Fibroblast of the conjunctiva (primary cell): Measurements from ENCODE around the gene RDH5.

Experiments used
- DNase-seq: peaks from one replicate; pipeline ENCODE4 v3.0.0-alpha.2; 2010; ENCODE audit warnings: low read depth

RDH5 gene

GRCh38 chr12:55712700-55713415 lies 7.3 kb upstream of the RDH5 start:
- DNase-seq: no peak

GRCh38 chr12:55713721-55714120 lies 6.5 kb upstream of the RDH5 start:
- no peak for DNase-seq

- DNase-seq: no peak
These were observed 4.9 kb upstream of the RDH5 start for GRCh38 chr12:55715169-55715764.

- DNase-seq: peak; percentile 89
These were observed 4.2 kb upstream of the RDH5 start, which contains the start of gene BLOC1S1 for GRCh38 chr12:55715833-55716581. Gene BLOC1S1, plus strand, starts transcription at chr12:55716046. Its CDS starts 6 bp downstream, at chr12:55716052.

- DNase-seq: no peak
These were observed 3.6 kb upstream of the RDH5 start for GRCh38 chr12:55716582-55716957.

GRCh38 chr12:55717011-55718007 lies 2.9 kb upstream of the RDH5 start:
- no peak for DNase-seq

GRCh38 chr12:55718015-55718414 lies 2.2 kb upstream of the RDH5 start:
- DNase-seq: no peak

- no peak for DNase-seq
These were observed 1.4 kb upstream of the RDH5 start for GRCh38 chr12:55718624-55719275.

- no peak for DNase-seq
These were observed 822 bp upstream of the RDH5 start for GRCh38 chr12:55719371-55719770.

- DNase-seq: peak; percentile 95
These were observed 776 bp downstream of the RDH5 start for GRCh38 chr12:55720894-55721444.

GRCh38 chr12:55721601-55722213 lies 1.5 kb downstream of the RDH5 start:
- DNase-seq: no peak

GRCh38 chr12:55722948-55723347 lies 2.8 kb downstream of the RDH5 start:
- DNase-seq: no peak

- no peak for DNase-seq
These were observed 3.5 kb downstream of the RDH5 start for GRCh38 chr12:55723516-55724225.

GRCh38 chr12:55724226-55724939 lies 4.2 kb downstream of the RDH5 start:
- DNase-seq: peak; percentile 74

GRCh38 chr12:55724940-55725309 lies 4.7 kb downstream of the RDH5 start:
- DNase-seq: no peak

- DNase-seq: no peak
These were observed 5.4 kb downstream of the RDH5 start for GRCh38 chr12:55725556-55725955.

- no peak for DNase-seq
These were observed 6.8 kb downstream of the RDH5 start for GRCh38 chr12:55726971-55727370.

GRCh38 chr12:55727643-55728185 lies 7.5 kb downstream of the RDH5 start:
- DNase-seq: no peak
